ENCODE results near the gene BGLAP. TPM values are rescaled to one million over a fixed set of nuclear protein-coding genes. Genes with fewer than 3 reads are reported as not detected.

BGLAP gene
- total RNA-seq, 1 donor: not detected

GRCh38 chr1:156247460-156248322 is 5.7 kb downstream of the BGLAP start, which contains the start of gene PAQR6:
TSS of gene PAQR6 (minus strand) at chr1:156248056. CDS start at chr1:156246731, 1,325 bp downstream.
- no peak for DNase-seq (ENCODE audit: low read depth)
- H3K4me3 ChIP-seq (ENCODE audit: low read depth, low read length): no peak within 1 kb of the TSS
- TF ChIP-seq CTCF (IDR thresholded peaks at IDR 0.05; ENCODE audit: insufficient read depth, low read depth, low read length): no peak

GRCh38 chr1:156248323-156248683 is 6.3 kb downstream of the BGLAP start:
- DNase-seq (ENCODE audit: low read depth): no peak
- TF ChIP-seq CTCF (IDR thresholded peaks at IDR 0.05; ENCODE audit: insufficient read depth, low read depth, low read length): no peak
- H3K4me3 ChIP-seq (ENCODE audit: low read depth, low read length): no peak overlapping the region

GRCh38 chr1:156249593-156249992 is 7.6 kb downstream of the BGLAP start:
- no peak for TF ChIP-seq CTCF (IDR thresholded peaks at IDR 0.05; ENCODE audit: insufficient read depth, low read depth, low read length)
- no peak for DNase-seq (ENCODE audit: low read depth)
- H3K4me3 ChIP-seq (ENCODE audit: low read depth, low read length): no peak overlapping the region

- TF ChIP-seq CTCF (IDR thresholded peaks at IDR 0.05; ENCODE audit: insufficient read depth, low read depth, low read length): no peak
- no peak overlapping the region for H3K4me3 ChIP-seq (ENCODE audit: low read depth, low read length)
- no peak for DNase-seq (ENCODE audit: low read depth)
Measured at GRCh38 chr1:156251527-156251926, 9.5 kb downstream of the BGLAP start.

GRCh38 chr1:156253634-156254033 is 11.7 kb downstream of the BGLAP start:
- no peak overlapping the region for H3K4me3 ChIP-seq (ENCODE audit: low read depth, low read length)
- no peak for TF ChIP-seq CTCF (IDR thresholded peaks at IDR 0.05; ENCODE audit: insufficient read depth, low read depth, low read length)
- DNase-seq (ENCODE audit: low read depth): no peak

- no peak for DNase-seq (ENCODE audit: low read depth)
- no peak for TF ChIP-seq CTCF (IDR thresholded peaks at IDR 0.05; ENCODE audit: insufficient read depth, low read depth, low read length)
- no peak overlapping the region for H3K4me3 ChIP-seq (ENCODE audit: low read depth, low read length)
Measured at GRCh38 chr1:156257711-156258110, 15.7 kb downstream of the BGLAP start.
